Skeletal muscle cell (primary cell): ENCODE data around the gene NKPD1.
"Not testable (repeated sequence)": the region's sequence is repeated elsewhere in the genome, so short reads cannot be mapped to it uniquely, and the experiment has no call there.

Source experiments
- DNase-seq: peaks from one replicate; pipeline ENCODE4 v3.0.0-alpha.2; 2010; ENCODE audit warnings: low read depth
- H3K4me3 ChIP-seq: 2 replicates; pipeline ENCODE4 v1.5.1; 2011; ENCODE audit warnings: low read depth, mild to moderate bottlenecking, control low read depth, low read length, moderate library complexity

Gene NKPD1

GRCh38 chr19:45124021-45124420, 36.8 kb downstream of the NKPD1 start:
- no peak for DNase-seq
- H3K4me3 ChIP-seq = no peak overlapping the region

- no peak for DNase-seq
- no peak overlapping the region for H3K4me3 ChIP-seq
Observed at GRCh38 chr19:45123440-45123850, 37.3 kb downstream of the NKPD1 start.

GRCh38 chr19:45122832-45123231, 38.0 kb downstream of the NKPD1 start:
- H3K4me3 ChIP-seq = no peak overlapping the region
- DNase-seq = no peak

- DNase-seq = no peak
- H3K4me3 ChIP-seq = no peak overlapping the region
Observed at GRCh38 chr19:45121827-45122345, 38.9 kb downstream of the NKPD1 start.

DNA sequence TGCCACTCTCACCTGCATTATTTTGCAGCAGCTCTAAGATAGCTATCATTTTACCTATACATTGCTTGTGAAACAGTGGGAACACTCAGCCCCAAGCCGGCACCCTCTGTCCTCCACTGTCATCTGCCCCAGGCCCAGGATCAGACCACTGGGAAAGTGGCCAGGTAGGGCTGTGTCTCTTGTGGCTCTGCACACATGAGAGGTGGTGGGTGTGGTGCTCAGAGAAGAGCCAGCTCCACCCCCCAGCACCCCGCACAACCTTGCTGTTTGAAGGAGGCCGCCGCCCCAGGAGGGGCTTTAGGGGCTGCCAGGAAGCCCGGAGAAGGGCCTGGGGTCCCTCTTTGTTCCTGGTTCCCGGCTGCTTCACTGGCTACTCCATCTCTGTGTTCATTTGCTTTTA, 41.2 kb downstream of the NKPD1 start:
- DNase-seq = no peak
- H3K4me3 ChIP-seq = no peak overlapping the region

GRCh38 chr19:45118591-45119355, 42.0 kb downstream of the NKPD1 start:
- DNase-seq, H3K4me3 ChIP-seq: not testable (repeated sequence)

- H3K4me3 ChIP-seq = no peak overlapping the region
- no peak for DNase-seq
Observed at GRCh38 chr19:45118106-45118505, 42.7 kb downstream of the NKPD1 start.

GRCh38 chr19:45117671-45118070, 43.1 kb downstream of the NKPD1 start:
- H3K4me3 ChIP-seq = no peak overlapping the region
- no peak for DNase-seq

- H3K4me3 ChIP-seq = no peak overlapping the region
- no peak for DNase-seq
Observed at GRCh38 chr19:45117167-45117594, 43.6 kb downstream of the NKPD1 start.

DNA sequence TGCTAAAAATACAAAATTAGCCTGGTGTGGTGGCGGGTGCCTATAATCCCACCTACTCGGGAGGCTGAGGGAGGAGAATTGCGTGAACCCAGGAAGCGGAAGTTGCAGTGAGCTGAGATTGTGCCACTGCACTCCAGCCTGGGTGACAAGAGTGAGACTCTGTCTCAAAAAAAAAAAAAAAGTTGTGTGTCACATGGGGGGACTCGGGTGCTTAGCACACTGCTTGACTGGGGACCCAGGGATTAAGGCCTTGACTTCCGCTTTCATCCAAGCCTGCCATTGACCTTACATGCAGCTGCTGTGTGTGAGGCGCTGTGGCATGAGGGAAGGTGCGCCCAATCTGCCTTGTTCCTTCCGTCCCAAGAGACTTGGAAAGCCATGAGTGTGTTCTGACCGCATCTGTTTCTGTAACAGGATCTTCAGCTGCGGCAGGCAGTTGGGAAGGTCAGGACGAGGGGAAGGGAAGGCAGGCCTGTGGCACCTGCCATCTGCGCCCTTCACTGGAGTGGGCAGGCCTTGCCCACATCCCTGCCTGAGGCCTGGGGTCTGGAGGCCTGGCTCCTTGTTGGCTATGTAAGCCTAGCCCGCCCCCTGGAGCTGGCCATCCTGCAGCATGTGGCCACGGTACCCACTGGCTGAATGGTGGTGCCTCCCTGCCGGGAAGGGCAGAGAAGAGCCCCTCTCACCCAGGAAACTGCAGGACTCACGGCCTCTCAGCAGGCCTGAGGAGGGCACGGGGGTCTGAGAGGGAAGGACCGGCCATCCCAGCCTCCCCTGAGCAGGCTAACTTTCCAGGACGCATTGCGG, 44.8 kb downstream of the NKPD1 start:
- H3K4me3 ChIP-seq = no peak overlapping the region
- DNase-seq = peak; percentile 54

GRCh38 chr19:45114116-45114515, 46.7 kb downstream of the NKPD1 start:
- DNase-seq = no peak
- no peak overlapping the region for H3K4me3 ChIP-seq

DNA sequence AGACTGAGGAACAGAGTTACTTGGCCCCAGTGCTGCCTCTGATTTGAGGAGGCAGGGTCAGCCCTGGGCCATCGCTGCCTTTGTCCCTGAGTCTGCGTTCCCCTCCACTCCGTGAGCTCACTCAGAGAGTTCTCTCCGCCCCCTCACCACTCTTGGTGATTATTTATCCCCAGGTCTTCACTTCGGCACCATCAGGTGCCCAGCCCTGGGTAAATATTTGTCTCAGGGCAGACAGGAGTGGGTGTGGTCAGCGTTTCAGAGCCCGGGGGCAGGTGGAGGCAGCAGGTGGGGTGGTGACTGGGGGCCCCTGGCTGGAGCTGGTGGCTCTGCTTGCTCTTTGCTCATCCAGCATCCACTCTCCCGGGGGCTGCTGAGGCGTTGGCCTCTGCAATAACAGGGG, 47.2 kb downstream of the NKPD1 start:
- DNase-seq = no peak
- H3K4me3 ChIP-seq = no peak overlapping the region

GRCh38 chr19:45112111-45112827, 48.5 kb downstream of the NKPD1 start:
- no peak for DNase-seq
- no peak overlapping the region for H3K4me3 ChIP-seq
